Hematopoietic multipotent progenitor cell treated with erythropoietin and hydrocortisone succinate and interleukin-3 and kit ligand, for 17 days (in vitro differentiated cells): ENCODE results near the gene TRIM77.
"Not testable (repeated sequence)": the region's sequence is repeated elsewhere in the genome, so short reads cannot be mapped to it uniquely, and the experiment has no call there.

ENCODE experiments used
- DNase-seq: peaks from one replicate; pipeline ENCODE4 v3.0.0-alpha.2; 2015; ENCODE audit warnings: low spot score

Gene TRIM77, protein sequence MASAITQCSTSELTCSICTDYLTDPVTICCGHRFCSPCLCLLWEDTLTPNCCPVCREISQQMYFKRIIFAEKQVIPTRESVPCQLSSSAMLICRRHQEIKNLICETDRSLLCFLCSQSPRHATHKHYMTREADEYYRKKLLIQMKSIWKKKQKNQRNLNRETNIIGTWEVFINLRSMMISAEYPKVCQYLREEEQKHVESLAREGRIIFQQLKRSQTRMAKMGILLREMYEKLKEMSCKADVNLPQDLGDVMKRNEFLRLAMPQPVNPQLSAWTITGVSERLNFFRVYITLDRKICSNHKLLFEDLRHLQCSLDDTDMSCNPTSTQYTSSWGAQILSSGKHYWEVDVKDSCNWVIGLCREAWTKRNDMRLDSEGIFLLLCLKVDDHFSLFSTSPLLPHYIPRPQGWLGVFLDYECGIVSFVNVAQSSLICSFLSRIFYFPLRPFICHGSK

GRCh38 chr11:89709999-89710398, at the start of gene TRIM77:
TSS of gene TRIM77 (plus strand) at chr11:89710299. CDS start at chr11:89710299, 0 bp downstream.
- DNase-seq = not testable (repeated sequence)

DNA sequence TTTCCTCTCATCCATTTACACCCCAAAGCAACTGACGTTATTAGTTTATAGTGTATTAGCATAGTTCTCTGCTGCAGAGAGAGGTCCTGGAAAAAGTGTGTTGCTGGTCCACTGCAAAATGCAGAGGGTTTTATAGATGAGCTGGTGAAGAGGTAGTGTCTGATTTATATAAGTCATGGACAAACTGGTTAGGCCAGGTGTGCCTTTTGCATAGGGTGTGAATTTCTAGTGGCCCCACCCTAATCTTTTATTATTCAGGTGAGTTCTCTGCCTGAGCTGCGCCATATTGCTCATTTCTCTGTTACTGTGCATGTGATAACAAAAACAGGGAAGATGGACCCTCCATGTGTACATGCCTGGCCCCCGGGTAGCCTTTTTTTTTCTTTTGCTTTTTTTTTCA, 43.1 kb upstream of the TRIM77 start:
- no peak for DNase-seq

GRCh38 chr11:89668158-89668557, 41.9 kb upstream of the TRIM77 start:
- DNase-seq = not testable (repeated sequence)

DNA sequence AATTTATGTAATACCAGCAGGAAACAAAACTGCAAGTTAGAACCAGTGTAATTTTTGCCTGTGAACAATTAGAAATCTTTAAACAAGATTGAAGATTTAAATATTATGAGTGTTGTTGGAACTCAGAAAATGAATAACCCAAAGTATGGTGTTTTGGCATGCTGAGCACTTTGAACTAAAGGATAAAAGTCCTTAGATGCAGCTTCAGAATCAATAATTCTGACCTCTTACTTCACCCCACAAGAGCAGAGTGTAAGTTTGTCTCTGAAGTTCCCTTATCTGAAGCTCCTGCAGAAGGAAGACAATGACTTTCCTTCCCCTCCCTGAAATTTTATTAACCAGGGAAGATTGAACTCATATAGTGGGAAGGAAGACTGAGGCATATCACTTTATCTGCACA, 40.5 kb upstream of the TRIM77 start:
- not testable (repeated sequence) for DNase-seq

GRCh38 chr11:89669993-89670669, 40.0 kb upstream of the TRIM77 start:
- DNase-seq = not testable (repeated sequence)

GRCh38 chr11:89672547-89672946, 37.6 kb upstream of the TRIM77 start:
- DNase-seq = not testable (repeated sequence)

DNA sequence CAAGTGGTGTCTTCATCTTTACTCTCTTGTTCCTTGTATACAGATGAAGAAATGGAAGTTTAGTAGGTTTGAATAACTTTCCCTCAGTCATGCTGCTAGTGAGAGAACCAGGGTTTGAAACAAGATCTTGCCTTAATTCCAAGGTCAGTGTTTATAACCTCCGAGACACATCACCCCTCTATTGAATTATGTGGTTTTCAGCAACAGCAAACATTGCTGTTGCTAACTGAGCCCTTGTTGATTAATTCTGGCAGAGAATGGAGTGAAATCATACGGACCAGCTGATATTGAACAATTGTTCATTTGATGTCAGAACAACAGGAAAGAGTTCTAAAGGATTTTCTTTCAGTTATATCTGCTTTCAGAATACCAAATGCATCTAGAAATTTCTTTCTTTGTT, 36.7 kb upstream of the TRIM77 start:
- DNase-seq = not testable (repeated sequence)

DNA sequence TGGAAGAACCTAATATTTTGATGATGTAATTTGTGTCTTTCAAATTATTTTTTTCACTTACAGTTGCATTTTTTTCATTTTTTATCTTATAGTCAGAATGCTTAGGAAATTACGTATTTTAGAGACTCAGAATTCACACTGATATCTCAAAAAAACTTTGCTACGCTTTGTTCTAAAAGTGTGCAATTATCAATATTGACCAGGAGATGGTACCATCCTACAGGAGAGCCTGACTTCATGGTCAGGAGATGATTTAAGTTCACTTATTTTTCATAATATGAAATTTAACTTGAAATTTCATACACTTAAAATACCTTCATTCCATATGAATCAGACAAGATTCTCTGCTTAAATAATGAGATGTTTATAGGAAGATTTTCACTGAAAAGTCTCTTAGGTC, 34.7 kb upstream of the TRIM77 start:
- DNase-seq = not testable (repeated sequence)

DNA sequence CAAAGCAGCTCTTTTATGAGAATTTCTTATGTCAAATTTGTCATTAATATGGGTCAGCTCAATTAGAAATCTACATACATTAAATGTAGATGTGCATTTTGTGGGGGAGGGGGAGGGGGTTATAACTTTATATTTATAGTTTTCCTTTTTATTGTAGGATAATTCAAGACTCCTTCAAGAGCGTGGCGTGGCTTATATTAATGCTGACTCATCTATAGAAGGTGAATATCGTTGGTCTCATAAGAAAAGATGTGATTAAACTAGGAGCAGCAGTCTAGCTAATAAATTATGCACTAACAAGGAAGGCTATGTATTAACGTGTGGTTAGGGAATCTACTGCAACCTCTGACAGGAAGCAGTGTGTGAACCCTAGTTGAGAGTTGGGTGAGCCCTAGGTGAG, 34.2 kb upstream of the TRIM77 start:
- DNase-seq = not testable (repeated sequence)

- not testable (repeated sequence) for DNase-seq
Observed at GRCh38 chr11:89707080-89707479, 3.0 kb upstream of the TRIM77 start.

DNA sequence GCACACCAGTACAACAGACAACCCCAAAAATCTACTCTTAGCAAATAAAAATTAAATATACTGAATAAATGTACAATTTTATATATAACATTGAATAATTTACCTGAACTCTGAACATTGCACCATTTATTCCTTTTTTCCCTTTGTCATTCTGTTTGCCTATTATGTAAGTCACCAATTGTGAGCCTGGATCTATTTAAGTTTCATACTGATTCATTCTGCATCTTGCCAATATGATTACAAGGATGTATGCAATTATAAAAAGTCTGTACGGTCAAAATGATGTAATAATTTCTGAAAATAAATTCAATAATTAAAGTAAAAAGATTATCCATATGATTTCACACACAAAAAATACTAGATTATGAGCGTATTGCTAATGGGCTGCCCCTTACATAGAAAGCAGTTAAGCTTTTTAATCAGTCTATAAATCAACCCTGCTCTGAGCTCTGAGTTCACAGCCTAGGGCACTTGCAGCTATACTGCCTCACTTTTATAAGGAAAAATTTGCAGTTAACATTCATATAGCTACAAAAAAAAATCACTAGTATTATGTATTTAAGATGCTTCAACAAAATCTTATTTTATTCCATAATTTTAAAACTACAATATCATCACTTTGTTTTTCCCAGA, 14.9 kb downstream of the TRIM77 start:
- not testable (repeated sequence) for DNase-seq

GRCh38 chr11:89730215-89730614, 20.1 kb downstream of the TRIM77 start:
- DNase-seq = not testable (repeated sequence)

- no peak for DNase-seq
Observed at GRCh38 chr11:89736566-89736965, 26.5 kb downstream of the TRIM77 start.

DNA sequence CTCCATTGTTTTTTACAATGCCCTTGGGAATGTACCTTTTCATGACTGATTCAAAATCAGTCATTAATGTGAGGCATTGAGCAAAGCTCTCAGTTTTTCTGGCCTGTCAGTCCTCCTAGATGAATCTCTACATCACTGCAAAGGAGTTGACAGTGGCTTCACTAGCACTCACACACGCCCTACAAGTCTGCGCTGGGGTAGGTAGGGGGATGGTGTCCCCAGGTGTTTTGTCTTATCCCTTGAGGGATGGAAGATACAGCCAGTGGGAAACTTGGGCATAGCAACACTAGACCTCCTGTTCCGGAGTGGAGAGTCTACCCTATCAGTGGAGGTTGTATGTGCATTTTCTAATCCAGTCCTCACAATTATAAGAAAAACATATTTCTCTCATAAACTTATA, 27.0 kb downstream of the TRIM77 start:
- no peak for DNase-seq

DNA sequence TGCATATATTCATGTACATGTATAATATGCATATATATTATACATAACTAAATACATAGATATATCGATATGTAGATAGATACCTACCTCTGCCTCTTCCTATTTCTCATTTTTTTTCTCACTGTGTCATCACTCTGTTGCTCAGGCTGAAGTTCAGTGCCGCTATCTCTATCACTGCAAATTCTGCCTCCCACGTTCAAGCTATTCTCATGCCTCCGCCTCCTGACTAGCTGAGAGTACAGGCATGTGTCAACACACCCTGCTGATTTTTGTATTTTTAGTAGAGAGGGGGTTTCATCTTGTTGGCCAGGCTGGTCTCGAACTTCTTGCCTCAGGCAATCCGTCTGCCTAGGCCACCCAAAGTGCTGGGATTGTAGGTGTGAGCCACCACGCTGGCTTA, 31.3 kb downstream of the TRIM77 start:
- not testable (repeated sequence) for DNase-seq

DNA sequence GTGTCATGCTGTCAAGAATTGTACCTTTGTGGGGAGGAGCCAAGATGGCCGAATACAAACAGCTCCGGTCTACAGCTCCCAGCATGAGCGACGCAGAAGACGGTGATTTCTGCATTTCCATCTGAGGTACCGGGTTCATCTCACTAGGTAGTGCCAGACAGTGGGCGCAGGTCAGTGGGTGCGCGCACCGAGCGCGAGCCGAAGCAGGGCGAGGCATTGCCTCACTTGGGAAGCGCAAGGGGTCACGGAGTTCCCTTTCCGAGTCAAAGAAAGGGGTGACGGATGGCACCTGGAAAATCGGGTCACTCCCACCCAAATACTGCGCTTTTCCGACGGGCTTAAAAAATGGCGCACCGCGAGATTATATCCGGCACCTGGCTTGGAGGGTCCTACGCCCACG, 34.1 kb downstream of the TRIM77 start:
- DNase-seq = not testable (repeated sequence)

- DNase-seq = not testable (repeated sequence)
Observed at GRCh38 chr11:89750822-89751221, 40.7 kb downstream of the TRIM77 start.
